Gastroesophageal sphincter (tissue), 4 donors: ENCODE measurements around the gene TCHH. TPM values are rescaled to one million over a fixed set of nuclear protein-coding genes. Genes with fewer than 3 reads are reported as not detected.
"Not testable (repeated sequence)": the region's sequence is repeated elsewhere in the genome, so short reads cannot be mapped to it uniquely, and the experiment has no call there.

Experiments
- ATAC-seq: fragments of 150-250 bp; one replicate; pipeline ENCODE4 v1.9.1; 2016; ENCODE audit warnings: mild to moderate bottlenecking, moderate library complexity
- H3K27ac ChIP-seq, 4 donors: fragments of 200-600 bp; sonication (generic) in 3 of 4; 1 replicate in 3 of 4; 2 replicates in 1 of 4; pipeline ENCODE4 v1.5.1; 2016 to 2019
- H3K27me3 ChIP-seq: fragments of 200-600 bp; sonication (generic); one replicate; pipeline ENCODE4 v1.5.1; 2019
- H3K36me3 ChIP-seq, 2 donors: fragments of 200-600 bp; sonication (generic); one replicate each; pipeline ENCODE4 v1.5.1; 2019; ENCODE audit warnings: control low read depth in 1 of 2
- H3K4me1 ChIP-seq, 3 donors: fragments of 200-600 bp; sonication (generic); 1 replicate in 2 of 3; 2 replicates in 1 of 3; pipeline ENCODE4 v1.5.1; 2016 to 2019; ENCODE audit warnings: control low read depth in 2 of 3
- H3K4me3 ChIP-seq, 2 donors: fragments of 200-600 bp; sonication (generic); one replicate each; pipeline ENCODE4 v1.5.1; 2019; ENCODE audit warnings: mild to moderate bottlenecking in 1 of 2, moderate library complexity in 1 of 2
- H3K9me3 ChIP-seq, 3 donors: fragments of 200-600 bp; sonication (generic); one replicate each; pipeline ENCODE4 v1.5.1; 2017 to 2019; ENCODE audit warnings: control low read depth in 2 of 3
- EP300 ChIP-seq: sonication (generic); formaldehyde crosslinking; IDR thresholded peaks from one replicate; pipeline ENCODE4 v1.6.1; 2017; ENCODE audit warnings: antibody characterized with exemption, mild to moderate bottlenecking
- POLR2A ChIP-seq, 2 donors: fragments of 450-650 bp; IDR thresholded peaks; one replicate each; pipeline ENCODE4 v1.6.1; 2017; ENCODE audit warnings: antibody characterized with exemption in 2 of 2, mild to moderate bottlenecking in 2 of 2, moderate library complexity in 1 of 2
- POLR2AphosphoS5 ChIP-seq: sonication (generic); formaldehyde crosslinking; IDR thresholded peaks from one replicate; pipeline ENCODE4 v1.6.1; 2017; ENCODE audit warnings: antibody characterized with exemption
- WGBS, 2 donors: methylation state at CpG; one replicate each; pipeline ENCODE4 v1.1.5; 2018; ENCODE audit warnings: low coverage in 1 of 2; 5-methylcytosine and 5-hydroxymethylcytosine counted together
- total RNA-seq, 4 donors: library from RNA; depleted of rRNA; stranded (reverse); fragments of >200 nt; gene quantifications; one replicate each; pipeline ENCODE4 v1.1.0, GENCODE V29; 2016
- TF ChIP-seq, protein P1 (sequence below), 4 experiments: fragments of 200-600 bp in 2 of 4; fragments of 450-650 bp in 2 of 4; sonication (generic) in 1 of 4; IDR thresholded peaks; one replicate each; pipeline ENCODE4 v1.5.1; 2017 to 2019; ENCODE audit warnings: antibody characterized with exemption in 4 of 4, mild to moderate bottlenecking in 2 of 4, moderate library complexity in 2 of 4

TCHH gene
- total RNA-seq, 4 donors from 2014 or later = 0.05 to 0.54 (median 0.17) TPM

- no peaks in the 10 kb centered on the region for H3K36me3 ChIP-seq
- H3K27me3 ChIP-seq = peaks cover 46% of the 10 kb centered on the region
- no peak overlapping the region for H3K4me3 ChIP-seq
- no peaks in the 10 kb centered on the region for H3K4me1 ChIP-seq
- H3K9me3 ChIP-seq = no peaks in the 10 kb centered on the region
- 22 to 30% methylated on average over 1 of the region's 1 CpG for WGBS, 2 donors
- ATAC-seq = no peak
- TF ChIP-seq POLR2A (IDR thresholded peaks at IDR 0.05) (no peak), EP300 (no peak), POLR2AphosphoS5 (no peak)
- TF ChIP-seq, protein P1, sequence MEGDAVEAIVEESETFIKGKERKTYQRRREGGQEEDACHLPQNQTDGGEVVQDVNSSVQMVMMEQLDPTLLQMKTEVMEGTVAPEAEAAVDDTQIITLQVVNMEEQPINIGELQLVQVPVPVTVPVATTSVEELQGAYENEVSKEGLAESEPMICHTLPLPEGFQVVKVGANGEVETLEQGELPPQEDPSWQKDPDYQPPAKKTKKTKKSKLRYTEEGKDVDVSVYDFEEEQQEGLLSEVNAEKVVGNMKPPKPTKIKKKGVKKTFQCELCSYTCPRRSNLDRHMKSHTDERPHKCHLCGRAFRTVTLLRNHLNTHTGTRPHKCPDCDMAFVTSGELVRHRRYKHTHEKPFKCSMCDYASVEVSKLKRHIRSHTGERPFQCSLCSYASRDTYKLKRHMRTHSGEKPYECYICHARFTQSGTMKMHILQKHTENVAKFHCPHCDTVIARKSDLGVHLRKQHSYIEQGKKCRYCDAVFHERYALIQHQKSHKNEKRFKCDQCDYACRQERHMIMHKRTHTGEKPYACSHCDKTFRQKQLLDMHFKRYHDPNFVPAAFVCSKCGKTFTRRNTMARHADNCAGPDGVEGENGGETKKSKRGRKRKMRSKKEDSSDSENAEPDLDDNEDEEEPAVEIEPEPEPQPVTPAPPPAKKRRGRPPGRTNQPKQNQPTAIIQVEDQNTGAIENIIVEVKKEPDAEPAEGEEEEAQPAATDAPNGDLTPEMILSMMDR (IDR thresholded peaks at IDR 0.05) = no peak
- H3K27ac ChIP-seq = no peak overlapping the region
These were observed 30.4 kb downstream of the TCHH start for GRCh38 chr1:152084853-152085252.

DNA sequence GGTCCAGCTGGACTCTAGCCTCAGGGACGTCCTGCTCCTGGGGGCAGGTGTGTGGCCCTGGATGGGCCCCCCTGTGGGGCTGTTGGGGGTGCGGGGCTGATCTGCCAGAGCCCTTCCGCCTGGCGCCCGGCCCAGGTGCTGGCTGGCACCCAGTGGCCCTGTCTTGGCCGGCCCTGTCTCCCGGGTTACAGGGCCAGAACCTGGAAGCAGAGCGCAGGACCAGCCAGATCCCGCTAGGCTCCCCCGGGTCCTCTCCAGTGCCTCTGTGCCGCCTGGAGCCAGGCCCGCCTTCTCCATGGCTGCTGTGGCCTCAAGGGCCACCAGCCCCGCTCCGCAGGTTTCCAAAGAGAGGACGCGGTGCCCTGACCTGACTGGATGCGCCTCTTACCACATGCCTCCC, 34.2 kb downstream of the TCHH start:
- H3K27me3 ChIP-seq = peaks cover 35% of the 10 kb centered on the region
- not testable (repeated sequence) for H3K36me3 ChIP-seq, H3K4me1 ChIP-seq, H3K27ac ChIP-seq, ATAC-seq, H3K9me3 ChIP-seq, H3K4me3 ChIP-seq
- 88% methylated on average over 4 of the region's 17 CpGs; no CpG with 5 or more reads in 1 of the 2 donors for WGBS, 2 donors

DNA sequence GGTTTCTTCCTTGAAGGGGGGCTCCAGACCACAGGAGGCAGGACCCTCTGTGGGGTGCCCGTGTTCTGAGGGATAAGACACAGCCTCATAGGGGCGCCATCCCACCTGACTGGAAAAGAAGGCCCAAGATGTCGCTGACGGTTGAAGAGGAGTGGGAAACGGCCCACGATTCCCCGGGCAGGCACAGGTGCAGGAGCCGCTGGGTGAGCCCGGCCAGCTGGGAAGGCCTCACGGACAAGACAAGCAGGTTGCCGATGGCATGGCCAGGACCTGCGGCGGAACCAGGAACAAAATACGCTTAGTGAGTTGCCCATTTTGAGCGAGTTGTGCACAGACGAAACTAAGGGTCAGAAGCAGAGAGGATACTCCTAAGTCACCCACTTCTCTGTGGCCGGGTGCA, 34.8 kb downstream of the TCHH start:
- H3K4me3 ChIP-seq, ATAC-seq, H3K27ac ChIP-seq, H3K9me3 ChIP-seq, H3K36me3 ChIP-seq, H3K4me1 ChIP-seq: not testable (repeated sequence)
- WGBS, 2 donors = 97% methylated on average over 10 of the region's 17 CpGs; no CpG with 5 or more reads in 1 of the 2 donors
- peaks cover 35% of the 10 kb centered on the region for H3K27me3 ChIP-seq

- WGBS, 2 donors = no CpG with 5 or more reads among the region's 24 CpGs
- Histone ChIP-seq H3K36me3 (no peaks in the 10 kb centered on the region), H3K27ac (no peak overlapping the region), H3K4me1 (no peaks in the 10 kb centered on the region), H3K4me3 (no peak overlapping the region), H3K27me3 (peaks cover 35% of the 10 kb centered on the region), H3K9me3 (no peaks in the 10 kb centered on the region)
- TF ChIP-seq, protein P1 (IDR thresholded peaks at IDR 0.05) = no peak
- no peak for TF ChIP-seq POLR2AphosphoS5
- no peak for ATAC-seq
These were observed 36.3 kb downstream of the TCHH start for GRCh38 chr1:152078831-152079441.

GRCh38 chr1:152072311-152072710, 42.9 kb downstream of the TCHH start:
- Histone ChIP-seq H3K36me3 (no peaks in the 10 kb centered on the region), H3K9me3 (no peaks in the 10 kb centered on the region), H3K27ac (no peak overlapping the region), H3K4me1 (no peaks in the 10 kb centered on the region), H3K27me3 (peaks cover 32% of the 10 kb centered on the region), H3K4me3 (no peak overlapping the region)
- no peak for TF ChIP-seq POLR2A (IDR thresholded peaks at IDR 0.05)
- TF ChIP-seq EP300 = no peak
- TF ChIP-seq, protein P1 (IDR thresholded peaks at IDR 0.05) = no peak
- no peak for TF ChIP-seq POLR2AphosphoS5
- ATAC-seq = no peak
- WGBS, 2 donors = 40 to 67% methylated on average over 1 to 3 of the region's 3 CpGs

DNA sequence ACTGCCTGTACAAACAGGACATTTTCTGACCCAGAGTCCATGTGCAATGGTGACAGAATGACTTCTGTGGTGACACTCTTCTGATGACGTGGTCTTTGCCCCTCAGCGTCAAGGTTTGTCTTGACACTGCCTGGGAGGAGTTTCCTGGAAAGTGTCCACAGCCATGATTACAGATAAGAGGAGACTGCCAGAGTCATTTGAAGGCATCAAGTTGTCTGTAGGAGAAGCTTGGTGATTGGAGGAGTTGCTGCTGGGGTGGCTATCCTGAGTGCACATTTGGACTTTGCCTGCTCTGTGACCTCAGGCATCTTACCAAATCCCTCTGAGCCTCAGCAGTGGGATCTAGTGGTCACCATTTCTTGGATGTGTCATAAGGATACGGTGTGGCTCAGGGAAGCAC, 44.1 kb downstream of the TCHH start:
- no peak for ATAC-seq
- H3K27me3 ChIP-seq = peaks cover 33% of the 10 kb centered on the region
- no peaks in the 10 kb centered on the region for H3K4me1 ChIP-seq
- no peak overlapping the region for H3K27ac ChIP-seq
- 80% methylated on average over 2 of the region's 3 CpGs; no CpG with 5 or more reads in 1 of the 2 donors for WGBS, 2 donors
- H3K4me3 ChIP-seq = no peak overlapping the region
- no peaks in the 10 kb centered on the region for H3K36me3 ChIP-seq
- H3K9me3 ChIP-seq = no peaks in the 10 kb centered on the region
- TF ChIP-seq, protein P1 (IDR thresholded peaks at IDR 0.05) = no peak
- no peak for TF ChIP-seq POLR2A (IDR thresholded peaks at IDR 0.05)
